GM19023 (cell line): Measurements from ENCODE around the gene SLC13A4.
"Not testable (repeated sequence)": the region's sequence is repeated elsewhere in the genome, so short reads cannot be mapped to it uniquely, and the experiment has no call there.

Experiments used
- ATAC-seq: cut with Tn5 transposase; IDR thresholded peaks from one replicate; pipeline ENCODE4 v1.9.1; 2021; ENCODE audit warnings: mild to moderate bottlenecking, moderate library complexity; ENCODE audit not compliant: unreplicated experiment

Gene SLC13A4

GRCh38 chr7:135728136-135728669, at the start of gene SLC13A4:
SLC13A4 (minus strand) TSS chr7:135728186; CDS start chr7:135727496, 690 bp downstream.
- ATAC-seq, result no peak

- not testable (repeated sequence) for ATAC-seq
Observed at GRCh38 chr7:135775915-135776314, 47.9 kb upstream of the SLC13A4 start.

GRCh38 chr7:135775230-135775629, 47.2 kb upstream of the SLC13A4 start:
- ATAC-seq, result no peak

- no peak for ATAC-seq
Observed at GRCh38 chr7:135774284-135774683, 46.3 kb upstream of the SLC13A4 start.

GRCh38 chr7:135773464-135773863, 45.5 kb upstream of the SLC13A4 start:
- ATAC-seq, result no peak

GRCh38 chr7:135772639-135773222, 44.7 kb upstream of the SLC13A4 start:
- ATAC-seq, result no peak

- ATAC-seq, result no peak
Observed at GRCh38 chr7:135771961-135772638, 44.1 kb upstream of the SLC13A4 start.

- ATAC-seq, result no peak
Observed at GRCh38 chr7:135771051-135771450, 43.1 kb upstream of the SLC13A4 start.

GRCh38 chr7:135770139-135770710, 42.2 kb upstream of the SLC13A4 start:
- no peak for ATAC-seq

- no peak for ATAC-seq
Observed at GRCh38 chr7:135769005-135769802, 41.2 kb upstream of the SLC13A4 start.

GRCh38 chr7:135768467-135768866, 40.5 kb upstream of the SLC13A4 start:
- no peak for ATAC-seq

GRCh38 chr7:135768064-135768463, 40.1 kb upstream of the SLC13A4 start:
- no peak for ATAC-seq

- ATAC-seq, result no peak
Observed at GRCh38 chr7:135763261-135763660, 35.3 kb upstream of the SLC13A4 start.

GRCh38 chr7:135761751-135762488, 33.9 kb upstream of the SLC13A4 start:
- no peak for ATAC-seq

- no peak for ATAC-seq
Observed at GRCh38 chr7:135759532-135759931, 31.5 kb upstream of the SLC13A4 start.

GRCh38 chr7:135758531-135758932, 30.5 kb upstream of the SLC13A4 start:
- ATAC-seq, result no peak

GRCh38 chr7:135757719-135758411, 29.9 kb upstream of the SLC13A4 start:
- ATAC-seq, result no peak

GRCh38 chr7:135756191-135756590, 28.2 kb upstream of the SLC13A4 start:
- no peak for ATAC-seq

- ATAC-seq, result no peak
Observed at GRCh38 chr7:135755351-135755753, 27.4 kb upstream of the SLC13A4 start.
